Fibroblast of lung (primary cell): ENCODE data around the gene METTL25. TPM values are rescaled to one million over a fixed set of nuclear protein-coding genes. Genes with fewer than 3 reads are reported as not detected.

Source experiments
- DNase-seq, 2 donors: peaks; one replicate each; pipeline versions ENCODE4 v3.0.0 to v3.0.0-alpha.2; 2010; ENCODE audit warnings: low read depth in 2 of 2
- H2AFZ ChIP-seq: 2 replicates; pipeline ENCODE4 v1.5.1; 2012; ENCODE audit warnings: low read length, control low read depth, inconsistent platforms
- H3K27ac ChIP-seq: 2 replicates; pipeline ENCODE4 v1.5.1; 2011; ENCODE audit warnings: low read length, control low read depth; ENCODE audit not compliant: insufficient read depth
- H3K27me3 ChIP-seq: 2 replicates; pipeline ENCODE4 v1.5.1; 2011; ENCODE audit warnings: mild to moderate bottlenecking, low read length; ENCODE audit not compliant: control insufficient read depth, insufficient read depth
- H3K36me3 ChIP-seq: 2 replicates; pipeline ENCODE4 v1.5.1; 2011; ENCODE audit warnings: low read length; ENCODE audit not compliant: control insufficient read depth, insufficient read depth
- H3K4me1 ChIP-seq: 2 replicates; pipeline ENCODE4 v1.5.1; 2011; ENCODE audit warnings: low read length; ENCODE audit not compliant: control insufficient read depth, insufficient read depth; ENCODE audit errors: extremely low read depth
- H3K4me2 ChIP-seq: 2 replicates; pipeline ENCODE4 v1.5.1; 2011; ENCODE audit warnings: low read length, control low read depth; ENCODE audit not compliant: insufficient read depth; ENCODE audit errors: extremely low read depth
- H3K4me3 ChIP-seq, 4 experiments: fragments of 200-600 bp in 1 of 4; sonication (generic) in 1 of 4; replicated peaks in 1 of 4; 2 replicates each; pipeline ENCODE4 v1.5.1; 2011 to 2016; ENCODE audit warnings: low read length in 4 of 4, low read depth in 3 of 4, mild to moderate bottlenecking in 3 of 4, control low read depth in 2 of 4, inconsistent platforms in 1 of 4, mixed read lengths in 1 of 4; ENCODE audit not compliant: insufficient read depth in 1 of 4; ENCODE audit errors: control extremely low read depth in 1 of 4
- H3K79me2 ChIP-seq: 2 replicates; pipeline ENCODE4 v1.5.1; 2012; ENCODE audit warnings: mild to moderate bottlenecking, low read length, inconsistent platforms; ENCODE audit not compliant: control insufficient read depth, insufficient read depth
- H3K9ac ChIP-seq: 2 replicates; pipeline ENCODE4 v1.5.1; 2011; ENCODE audit warnings: mild to moderate bottlenecking, low read length, control low read depth; ENCODE audit not compliant: insufficient read depth
- H3K9me3 ChIP-seq: 2 replicates; pipeline ENCODE4 v1.5.1; 2012; ENCODE audit warnings: low read depth, low read length; ENCODE audit not compliant: control insufficient read depth, insufficient read depth
- H4K20me1 ChIP-seq: 2 replicates; pipeline ENCODE4 v1.5.1; 2011; ENCODE audit warnings: low read length; ENCODE audit not compliant: control insufficient read depth, insufficient read depth; ENCODE audit errors: extremely low read depth
- CTCF ChIP-seq, 2 donors: IDR thresholded peaks in 1 of 2; conservative IDR thresholded peaks in 1 of 2; 1 replicate in 1 of 2; 2 replicates in 1 of 2; pipeline ENCODE4 v1.5.1; 2011 to 2012; ENCODE audit warnings: low read length in 2 of 2, control low read depth in 1 of 2, inconsistent platforms in 1 of 2, low read depth in 1 of 2, mild to moderate bottlenecking in 1 of 2
- EZH2 ChIP-seq: IDR thresholded peaks from 2 replicates; pipeline ENCODE4 v1.5.1; 2012; ENCODE audit warnings: low read length, control low read depth, mild to moderate bottlenecking; ENCODE audit errors: missing control alignments
- polyA plus RNA-seq, 2 donors: library from polyadenylated mRNA; depleted of rRNA in 1 of 2; stranded (reverse) in 1 of 2; unstranded in 1 of 2; fragments of >200 nt; gene quantifications; 2 replicates each; pipeline ENCODE4 v1.2.1, GENCODE V29; 2011 to 2012; ENCODE audit warnings: missing spikeins in 1 of 2
- total RNA-seq: library from RNA; depleted of rRNA; stranded (reverse); fragments of >200 nt; gene quantifications from 2 replicates; pipeline ENCODE4 v1.2.1, GENCODE V29; 2014

Gene METTL25
- total and polyA plus RNA-seq, 2 donors (not counting 1 experiment from before 2014, with no cell fraction given) = 4.2 to 6.9 TPM

GRCh38 chr12:82400819-82401218 lies 42.5 kb downstream of the METTL25 start:
- Histone ChIP-seq H3K4me2 (no peak overlapping the region), H3K27ac (no peak overlapping the region), H3K79me2 (no peaks in the 10 kb centered on the region), H4K20me1 (no peaks in the 10 kb centered on the region), H3K4me3 (no peak overlapping the region), H3K27me3 (no peaks in the 10 kb centered on the region), H2AFZ (no peak overlapping the region), H3K36me3 (no peaks in the 10 kb centered on the region), H3K4me1 (no peaks in the 10 kb centered on the region), H3K9me3 (no peaks in the 10 kb centered on the region), H3K9ac (no peak overlapping the region)
- no peak for TF ChIP-seq CTCF (conservative IDR thresholded peaks at IDR 0.05 in 1 of 2, IDR thresholded peaks at IDR 0.05 in 1 of 2; ENCODE audit: low read depth in 1 of 2, low read length in 2 of 2)
- TF ChIP-seq EZH2 = no peak
- DNase-seq = no peak

GRCh38 chr12:82406651-82407050 lies 48.3 kb downstream of the METTL25 start:
- no peak overlapping the region for H3K9ac ChIP-seq
- H4K20me1 ChIP-seq = peaks cover 2% of the 10 kb centered on the region
- no peaks in the 10 kb centered on the region for H3K27me3 ChIP-seq
- no peaks in the 10 kb centered on the region for H3K4me1 ChIP-seq
- TF ChIP-seq CTCF (conservative IDR thresholded peaks at IDR 0.05 in 1 of 2, IDR thresholded peaks at IDR 0.05 in 1 of 2; ENCODE audit: low read depth in 1 of 2, low read length in 2 of 2) = no peak
- TF ChIP-seq EZH2 = no peak
- H2AFZ ChIP-seq = no peak overlapping the region
- H3K27ac ChIP-seq = no peak overlapping the region
- H3K4me2 ChIP-seq = no peak overlapping the region
- no peaks in the 10 kb centered on the region for H3K79me2 ChIP-seq
- H3K9me3 ChIP-seq = no peaks in the 10 kb centered on the region
- H3K36me3 ChIP-seq = no peaks in the 10 kb centered on the region
- no peak for DNase-seq
- H3K4me3 ChIP-seq = no peak overlapping the region

- no peak for TF ChIP-seq CTCF (conservative IDR thresholded peaks at IDR 0.05 in 1 of 2, IDR thresholded peaks at IDR 0.05 in 1 of 2; ENCODE audit: low read depth in 1 of 2, low read length in 2 of 2)
- TF ChIP-seq EZH2 = no peak
- H3K9ac ChIP-seq = no peak overlapping the region
- peak in 1 of 2 donors; percentile 30 for DNase-seq
Observed at GRCh38 chr12:82407481-82407880, 49.2 kb downstream of the METTL25 start.

More at GRCh38 chr12:82407481-82407880, 49.2 kb downstream of the METTL25 start:
- H3K9me3 ChIP-seq = no peaks in the 10 kb centered on the region
- no peak overlapping the region for H2AFZ ChIP-seq
- H3K27ac ChIP-seq = no peak overlapping the region
- no peak overlapping the region for H3K4me3 ChIP-seq
- H3K4me2 ChIP-seq = no peak overlapping the region
- H4K20me1 ChIP-seq = peaks cover 2% of the 10 kb centered on the region
- H3K4me1 ChIP-seq = no peaks in the 10 kb centered on the region
- H3K27me3 ChIP-seq = no peaks in the 10 kb centered on the region
- H3K79me2 ChIP-seq = no peaks in the 10 kb centered on the region
- no peaks in the 10 kb centered on the region for H3K36me3 ChIP-seq
